ENCODE measurements around the gene FAM117A.
"Not testable (repeated sequence)": the region's sequence is repeated elsewhere in the genome, so short reads cannot be mapped to it uniquely, and the experiment has no call there.

Gene FAM117A

DNA sequence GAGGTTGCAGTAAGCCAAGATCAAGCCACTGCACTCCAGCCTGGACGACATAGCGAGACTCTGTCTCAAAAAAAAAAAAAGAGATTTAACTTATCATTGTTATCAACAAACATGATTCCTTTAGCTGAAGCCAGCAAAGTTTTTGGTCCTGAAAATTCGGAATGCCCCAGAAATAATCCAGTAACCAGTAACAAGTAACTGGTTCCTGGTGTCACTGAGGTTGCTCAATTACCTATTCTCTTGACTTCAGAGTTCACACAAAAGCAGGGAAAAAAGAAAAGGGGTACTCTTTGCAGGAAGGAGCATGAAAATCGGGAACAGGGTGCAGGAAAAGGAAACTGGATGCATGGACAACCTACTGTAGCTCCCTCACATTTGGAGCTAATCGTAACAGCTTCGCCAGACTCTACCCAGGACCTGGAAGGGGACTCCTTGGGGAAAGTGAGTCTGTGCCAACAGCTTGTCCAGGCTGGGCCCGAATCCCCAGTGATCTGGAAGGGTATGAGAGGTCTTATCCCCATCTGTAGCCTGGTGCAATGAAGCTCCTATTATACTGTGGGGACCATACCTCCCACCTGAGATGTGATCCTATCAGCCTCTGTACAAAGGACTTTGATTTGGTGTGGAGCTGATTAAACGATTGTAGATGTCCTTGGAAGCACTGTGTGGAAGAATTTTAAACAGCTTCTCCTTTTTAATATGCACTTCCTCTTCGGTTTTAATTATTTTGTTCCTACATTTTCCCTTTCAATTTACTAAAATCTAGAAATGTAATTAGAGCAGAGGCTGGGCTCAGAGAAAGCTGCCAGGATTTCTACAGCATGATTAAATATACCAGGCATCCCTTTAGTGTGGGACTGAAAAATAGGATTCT is 82.6 kb downstream of the FAM117A start:
- in situ Hi-C loops (cut with MboI; ENCODE audit: low sequenced_read_pairs): loop anchor here (25.0 kb wide), 1 partner anchor 119 kb away; no protein-coding TSS in a partner anchor

DNA sequence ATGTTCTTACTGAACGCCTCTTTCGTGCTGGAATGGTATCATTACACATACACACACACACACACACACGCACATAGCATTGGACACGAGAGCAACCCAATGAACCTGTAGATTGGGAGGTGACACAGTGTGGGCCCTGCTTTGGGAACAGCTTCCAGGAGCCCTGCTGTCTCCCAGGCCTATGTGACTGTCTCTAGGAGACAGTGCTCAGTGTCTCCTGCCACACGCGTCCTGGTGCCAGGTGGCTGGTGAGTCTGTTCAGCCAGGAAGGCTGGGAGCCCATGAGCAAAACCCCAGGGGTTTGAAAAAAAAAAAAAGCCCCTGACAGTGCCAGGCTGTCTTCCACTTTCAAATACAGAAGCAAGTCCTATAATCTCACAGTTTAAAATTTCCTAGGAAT is 83.6 kb downstream of the FAM117A start:
- in situ Hi-C loops (cut with MboI; ENCODE audit: low sequenced_read_pairs): loop anchor here (25.0 kb wide), 1 partner anchor 118 kb away; no protein-coding TSS in a partner anchor

- in situ Hi-C loops (cut with MboI; ENCODE audit: low sequenced_read_pairs): loop anchor here (25.0 kb wide), 1 partner anchor 116 kb away; no protein-coding TSS in a partner anchor
Measured at GRCh38 chr17:49677933-49678847, 85.7 kb downstream of the FAM117A start, which contains the start of gene SPOP. Gene SPOP, minus strand, starts transcription at chr17:49678097. Its CDS starts 55,287 bp downstream, at chr17:49622810.

- in situ Hi-C loops (cut with MboI; ENCODE audit: low sequenced_read_pairs): loop anchor here (25.0 kb wide), 1 partner anchor 115 kb away; no protein-coding TSS in a partner anchor
Measured at GRCh38 chr17:49677134-49677932, 86.6 kb downstream of the FAM117A start.

GRCh38 chr17:49676276-49676868 is 87.6 kb downstream of the FAM117A start:
- in situ Hi-C loops (cut with MboI; ENCODE audit: low sequenced_read_pairs): loop anchor here (25.0 kb wide), 1 partner anchor 114 kb away; no protein-coding TSS in a partner anchor

DNA sequence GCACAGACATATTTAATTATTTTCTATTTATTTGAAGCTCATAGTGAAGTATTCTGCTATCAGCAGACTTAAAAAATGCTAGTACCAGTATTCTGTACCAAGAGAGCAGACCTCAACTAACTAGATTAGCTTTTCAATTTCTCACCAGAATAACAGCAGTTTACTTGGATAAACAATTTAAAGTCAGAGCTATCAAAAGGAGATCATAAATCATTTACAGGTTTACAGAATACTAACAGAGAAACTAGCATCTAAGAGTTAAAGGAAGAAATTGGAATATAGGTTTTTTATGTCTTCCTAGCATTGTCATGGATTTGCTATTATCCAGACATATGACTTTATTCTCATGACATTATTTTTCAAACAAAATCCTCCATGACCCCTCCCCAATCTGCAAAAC is 89.4 kb downstream of the FAM117A start:
- in situ Hi-C loops (cut with MboI; ENCODE audit: low sequenced_read_pairs): no loop called here

DNA sequence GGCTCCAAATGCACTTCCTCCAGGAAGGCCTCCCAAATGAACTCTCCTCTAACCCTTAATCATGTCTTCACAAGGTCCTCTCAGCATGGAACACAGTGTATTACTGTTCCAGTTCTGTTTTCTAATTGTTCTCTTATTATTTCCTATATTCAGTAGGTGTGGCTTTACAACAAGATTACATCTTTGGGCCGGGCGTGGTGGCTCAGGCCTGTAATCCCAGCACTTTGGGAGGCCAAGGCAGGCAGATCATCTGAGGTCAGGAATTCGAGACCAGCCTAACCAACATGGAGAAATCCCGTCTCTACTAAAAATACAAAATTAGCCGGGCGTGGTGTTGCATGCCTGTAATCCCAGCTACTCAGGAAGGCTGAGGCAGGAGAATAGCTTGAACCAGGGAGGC is 90.3 kb downstream of the FAM117A start:
- in situ Hi-C loops (cut with MboI; ENCODE audit: low sequenced_read_pairs): not testable (repeated sequence)

GRCh38 chr17:49670641-49671040 is 93.3 kb downstream of the FAM117A start:
- in situ Hi-C loops (cut with MboI; ENCODE audit: low sequenced_read_pairs): no loop called here

- in situ Hi-C loops (cut with MboI; ENCODE audit: low sequenced_read_pairs): no loop called here
Measured at GRCh38 chr17:49670002-49670401, 93.9 kb downstream of the FAM117A start.

DNA sequence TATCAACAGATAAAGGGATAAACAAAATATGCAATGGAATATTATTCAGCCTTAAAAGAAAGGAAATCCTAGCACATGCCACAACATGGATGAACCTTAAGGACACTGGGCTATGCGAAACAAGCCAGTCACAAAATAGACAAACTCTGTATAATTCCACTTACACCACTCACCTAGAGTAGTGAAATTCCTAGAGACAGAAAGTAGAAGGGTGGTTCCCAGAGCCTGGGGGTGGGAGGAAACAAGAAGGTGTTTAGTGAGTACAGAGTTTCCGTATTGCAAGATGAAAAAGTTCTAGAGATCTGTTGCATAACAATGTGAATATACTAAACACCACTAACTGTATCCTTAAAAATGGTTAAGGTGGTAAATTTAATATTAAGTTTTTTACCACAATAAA is 96.1 kb downstream of the FAM117A start:
- in situ Hi-C loops (cut with MboI; ENCODE audit: low sequenced_read_pairs): no loop called here

DNA sequence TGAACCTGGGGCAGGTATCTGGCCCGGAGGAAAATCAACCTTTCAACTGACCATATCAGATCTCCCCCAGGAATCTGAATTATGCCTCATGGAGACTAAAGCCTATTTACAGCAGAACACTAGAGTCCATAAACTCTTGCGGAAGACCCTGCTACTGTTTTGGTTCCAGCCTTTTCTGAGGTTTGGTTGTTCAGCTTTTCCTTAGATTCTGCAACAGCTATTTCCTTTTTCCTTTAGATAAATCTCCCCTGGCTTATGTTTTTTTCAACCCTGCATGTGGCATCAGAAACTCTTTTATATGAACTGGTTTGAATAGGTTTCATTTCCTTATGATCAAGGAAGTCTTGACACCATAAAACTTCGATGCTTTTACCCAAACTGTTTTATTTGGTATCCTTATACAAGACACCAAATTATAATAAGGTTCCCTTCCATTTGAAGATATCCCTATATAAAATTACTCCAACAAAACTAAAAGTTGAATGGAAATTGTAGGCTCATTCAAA is 99.2 kb downstream of the FAM117A start:
- in situ Hi-C loops (cut with MboI; ENCODE audit: low sequenced_read_pairs): no loop called here
